ENCODE results near the gene CCDC69.

The CCDC69 gene

DNA sequence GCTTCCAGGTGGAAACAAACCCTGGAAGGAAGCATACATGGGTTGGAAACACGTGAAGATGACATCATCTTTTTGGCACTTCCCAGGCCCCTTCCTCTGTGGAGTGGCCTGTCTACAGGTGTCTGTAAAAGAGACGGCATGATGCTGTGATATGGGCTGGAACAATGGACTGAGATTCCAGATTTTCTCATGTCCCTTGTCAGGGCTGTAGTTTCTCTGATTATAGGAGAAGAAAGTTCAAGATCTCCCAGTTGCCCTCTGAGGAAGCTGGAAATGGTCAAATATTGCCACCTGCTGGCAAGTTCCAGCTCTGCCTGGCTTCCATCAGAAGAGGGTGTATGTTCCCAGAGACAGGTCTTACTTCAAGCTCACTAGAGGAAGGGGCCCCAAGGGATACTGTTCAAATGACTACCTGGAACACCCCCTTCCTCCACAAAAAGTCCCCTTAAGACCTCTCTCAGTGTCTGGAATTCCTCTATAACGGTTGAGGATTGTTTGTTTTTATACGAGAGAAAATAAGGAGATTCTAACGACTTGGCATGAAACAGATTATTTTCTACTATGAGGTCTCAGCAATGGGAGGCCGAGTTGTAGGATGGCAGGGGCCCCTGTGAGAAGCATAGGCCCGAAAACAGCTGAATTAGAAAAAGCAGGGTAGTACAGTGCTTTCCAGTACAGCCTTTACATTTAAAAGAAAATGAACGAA is 59.1 kb downstream of the CCDC69 start:
- peak; percentile 80 for DNase-seq (ENCODE audit: low spot score)

DNA sequence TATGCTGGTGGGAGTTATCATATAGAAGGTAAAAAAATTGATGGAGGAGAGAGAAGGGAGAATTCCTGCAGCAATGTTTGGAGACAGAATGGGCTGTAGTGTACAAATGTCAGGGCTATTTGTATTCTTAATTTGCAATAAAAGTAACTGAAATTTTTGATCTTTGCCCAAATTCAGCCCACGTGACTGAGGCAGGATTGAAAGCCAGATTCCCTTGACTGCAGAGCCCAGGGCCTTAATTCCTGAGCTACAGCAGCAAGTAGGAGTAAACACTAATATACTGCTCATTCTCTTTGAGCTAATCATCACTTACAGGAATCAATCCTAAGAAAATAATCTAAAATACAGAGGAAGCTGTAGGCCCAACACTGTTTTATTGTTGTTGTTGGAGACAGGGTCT is 61.1 kb downstream of the CCDC69 start:
- peak; percentile 63 for DNase-seq (ENCODE audit: low spot score)

DNA sequence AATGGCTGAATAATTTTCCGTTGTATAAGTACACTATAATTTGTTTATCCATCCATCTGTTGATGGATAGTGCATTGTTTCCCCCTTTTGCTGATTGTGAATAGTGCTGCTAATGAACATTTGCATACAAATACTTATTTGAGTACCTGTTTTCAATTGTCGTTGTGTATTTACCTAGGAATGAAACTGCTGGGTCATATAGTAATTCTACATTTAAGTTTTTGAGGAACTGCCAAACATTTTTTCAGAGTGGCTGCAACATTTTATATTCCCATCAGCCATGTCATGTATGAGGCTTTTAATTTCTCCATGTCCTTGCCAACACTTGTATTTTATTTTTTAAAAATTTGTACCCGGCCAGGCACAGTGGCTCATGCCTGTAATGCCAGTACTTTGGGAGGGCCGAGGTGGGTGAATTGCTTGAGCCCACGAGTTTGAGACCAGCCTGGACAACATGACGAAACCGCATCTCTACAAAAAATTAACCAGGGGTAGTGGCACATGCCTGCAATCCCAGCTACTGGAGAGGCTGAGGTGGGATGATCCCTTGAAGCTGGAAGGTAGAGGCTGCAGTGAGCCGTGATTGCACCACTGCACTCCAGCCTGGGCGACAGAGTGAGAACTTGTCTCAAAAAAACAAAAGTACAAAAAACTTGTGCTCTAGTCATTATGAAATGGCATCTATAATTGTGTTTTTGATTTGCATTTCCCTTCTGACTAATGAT is 64.1 kb downstream of the CCDC69 start:
- DNase-seq (ENCODE audit: low spot score) = no peak

DNA sequence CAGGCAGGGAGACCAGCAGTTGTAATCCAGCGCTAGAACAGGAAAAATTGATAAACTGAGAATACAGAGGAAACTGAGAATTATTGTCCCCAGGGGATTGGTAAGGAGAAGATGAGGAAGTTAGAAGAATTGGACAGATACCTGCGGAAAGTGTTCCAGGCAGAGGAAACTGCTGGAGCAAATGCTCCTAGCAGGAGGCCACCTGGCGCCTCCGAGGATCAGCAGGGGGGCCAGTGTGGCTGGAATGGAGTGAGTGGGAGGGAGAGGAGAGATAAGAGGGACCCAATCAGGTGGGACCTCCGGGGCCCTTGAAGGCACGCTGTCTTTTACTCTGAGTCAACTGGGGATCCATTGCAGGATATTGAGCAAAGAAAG is 65.6 kb downstream of the CCDC69 start:
- no peak for DNase-seq (ENCODE audit: low spot score)

DNA sequence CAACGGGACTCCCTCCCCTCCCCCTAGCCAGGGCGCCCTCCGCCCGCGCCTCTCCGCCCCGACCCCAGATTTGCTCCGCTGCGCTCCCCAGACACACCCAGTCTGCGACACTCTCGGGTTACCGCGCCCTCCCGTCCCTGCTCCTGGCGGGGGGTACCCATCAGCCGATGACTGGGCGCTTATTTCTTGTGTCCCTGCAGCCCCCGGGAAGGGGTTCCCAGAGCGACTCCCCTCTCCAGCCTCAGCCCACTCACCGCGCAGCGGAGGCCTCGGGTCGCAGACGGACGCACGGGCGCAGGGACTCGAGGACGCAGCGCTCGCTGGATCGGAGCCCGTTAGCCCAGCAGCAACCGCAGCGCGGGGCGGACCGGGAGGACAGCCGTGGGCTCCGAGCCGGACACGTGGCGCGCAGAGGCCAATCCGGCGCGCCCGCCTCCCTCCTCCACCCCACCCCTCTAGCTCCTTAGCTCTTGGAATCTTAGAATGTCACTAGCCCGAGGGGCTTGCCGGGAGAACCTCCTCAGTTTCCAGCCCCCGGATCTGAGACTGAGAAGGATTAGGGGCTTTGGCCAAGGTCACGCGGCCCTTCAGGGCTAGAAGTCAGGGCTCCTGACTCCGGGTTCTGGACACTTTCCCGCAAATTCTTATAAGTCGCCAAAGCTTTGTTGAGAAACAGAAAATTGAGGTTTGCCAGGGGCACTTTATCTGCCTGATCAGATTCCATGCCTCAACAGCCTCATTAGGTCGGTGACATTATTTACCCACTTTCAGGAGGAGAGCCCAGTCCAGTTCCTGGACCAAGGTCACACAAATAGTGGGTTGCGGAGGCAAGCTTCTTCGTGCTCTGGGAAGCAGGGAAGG is 66.2 kb downstream of the CCDC69 start, which contains the start of gene ANXA6:
Gene ANXA6 (minus strand): TSS at position 354 of the 861 bp plus-strand sequence. CDS start 9,878 bp downstream, outside the sequence.
- peak; percentile 95 for DNase-seq (ENCODE audit: low spot score)

DNA sequence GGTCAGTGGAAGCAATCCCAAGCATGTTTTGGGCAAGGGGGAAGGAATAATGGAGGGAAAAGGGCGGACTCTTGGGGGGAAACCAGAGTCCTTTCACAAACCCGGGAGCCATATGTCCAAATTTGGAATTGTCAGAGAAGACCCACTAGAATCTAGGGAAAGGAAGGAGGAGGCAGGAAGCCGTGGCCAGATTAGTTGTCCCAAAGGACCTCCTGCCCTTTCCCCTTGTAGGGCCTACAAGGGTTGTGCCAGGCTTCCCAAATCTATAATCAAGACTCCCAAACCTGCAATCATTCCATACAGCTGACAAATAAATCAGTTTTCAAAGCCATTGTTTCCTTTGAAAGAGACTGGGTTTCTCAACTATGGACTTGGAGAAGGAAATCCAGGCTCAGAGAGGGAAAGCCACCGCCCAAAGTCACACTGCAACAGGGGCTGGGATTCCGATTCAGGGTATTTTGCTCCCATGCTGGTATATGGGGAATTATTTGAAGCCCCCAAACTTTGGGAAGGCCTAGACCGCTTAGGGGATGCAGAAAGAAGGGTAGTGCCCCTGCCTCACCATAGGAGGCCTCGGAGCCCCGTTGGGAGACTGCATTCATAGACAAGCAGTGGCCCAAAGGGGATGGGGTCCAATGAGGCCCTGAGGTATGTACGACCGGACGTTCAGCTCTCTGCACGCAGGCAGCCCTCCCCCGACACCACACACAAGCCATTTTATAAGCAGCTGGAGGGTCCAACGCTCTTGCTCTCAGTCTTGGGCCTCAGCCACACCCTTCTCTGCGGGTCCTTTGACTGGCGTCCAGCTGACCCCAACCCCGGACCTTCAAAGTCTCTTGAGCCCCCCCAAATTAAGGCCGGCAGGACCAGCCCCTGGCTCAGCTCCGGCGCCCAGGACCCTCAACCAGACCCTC is 67.1 kb downstream of the CCDC69 start:
- peak; percentile 36 for DNase-seq (ENCODE audit: low spot score)

DNA sequence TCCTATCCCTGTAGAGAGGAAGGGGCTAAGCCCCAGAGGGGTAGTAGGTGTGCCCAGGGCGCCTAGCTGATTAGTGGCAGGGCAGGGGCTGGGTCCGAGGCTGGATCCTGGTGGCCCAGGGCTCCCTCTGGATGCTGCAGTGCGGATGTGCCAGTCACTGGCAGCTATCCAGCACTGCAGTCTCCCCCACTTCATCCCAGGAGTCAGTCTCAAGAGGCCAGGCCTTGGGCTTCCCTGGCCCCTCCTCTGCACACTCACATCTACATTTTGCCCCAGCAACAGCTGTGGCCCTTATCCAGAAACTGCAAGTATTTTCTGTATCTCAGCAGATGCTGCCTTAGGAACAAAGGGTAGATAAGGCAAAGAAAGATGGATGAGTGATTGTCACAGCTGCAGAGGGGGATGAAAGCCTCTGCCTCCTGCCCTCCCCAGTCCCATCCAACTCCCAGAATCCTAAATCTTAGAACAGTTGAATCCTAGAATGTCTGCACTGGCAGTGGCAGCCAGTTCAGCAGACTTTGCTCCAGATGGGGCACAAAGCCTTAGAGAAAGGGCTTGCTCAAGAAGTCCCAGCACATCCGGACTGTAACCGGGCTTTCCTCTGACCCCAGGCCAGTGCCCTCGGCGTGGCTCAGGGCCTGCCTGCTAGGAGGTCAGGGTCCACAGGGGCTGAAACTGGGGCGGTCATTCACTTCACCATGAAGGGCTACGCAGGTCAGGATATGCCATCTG is 68.0 kb downstream of the CCDC69 start:
- peak; percentile 79 for DNase-seq (ENCODE audit: low spot score)

DNA sequence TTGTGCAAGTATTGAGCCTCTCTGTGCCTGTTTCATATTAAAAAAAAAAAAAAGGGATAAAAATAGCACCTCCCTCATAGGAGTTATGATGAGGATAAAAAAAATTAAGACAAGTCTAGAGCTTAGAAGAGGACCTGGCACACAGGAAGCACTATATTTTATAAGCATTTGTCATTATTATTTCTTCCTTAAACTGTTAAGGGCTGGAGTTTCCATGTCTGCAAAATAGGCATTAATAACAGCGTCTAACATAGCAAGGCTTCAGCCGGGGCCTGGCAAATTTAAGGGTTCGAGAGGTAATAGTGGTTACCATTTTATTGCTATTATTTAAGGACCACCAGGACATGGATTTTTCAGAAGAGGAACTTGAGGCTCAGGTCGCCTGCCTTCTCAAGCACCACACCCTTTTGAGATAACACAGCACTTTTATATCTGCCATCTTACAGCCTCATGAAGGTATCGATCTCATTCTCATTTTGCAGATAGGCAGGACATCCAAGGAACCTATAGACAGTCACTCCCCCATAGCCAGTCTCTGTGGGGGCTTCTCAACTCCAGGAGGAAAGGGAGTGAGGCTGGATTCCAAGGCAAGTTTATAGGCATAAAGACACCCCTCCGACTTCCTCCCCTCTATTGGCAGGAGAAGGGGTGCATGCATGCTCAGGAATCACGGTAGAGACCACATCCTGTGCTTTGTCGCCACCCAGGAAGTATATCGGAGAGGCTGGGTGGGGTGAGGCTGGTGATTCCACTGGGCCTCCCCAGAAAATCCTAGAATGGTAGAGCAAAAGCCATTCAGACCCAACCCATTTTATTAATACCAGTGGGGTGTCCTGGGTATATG is 68.7 kb downstream of the CCDC69 start:
- no peak for DNase-seq (ENCODE audit: low spot score)

DNA sequence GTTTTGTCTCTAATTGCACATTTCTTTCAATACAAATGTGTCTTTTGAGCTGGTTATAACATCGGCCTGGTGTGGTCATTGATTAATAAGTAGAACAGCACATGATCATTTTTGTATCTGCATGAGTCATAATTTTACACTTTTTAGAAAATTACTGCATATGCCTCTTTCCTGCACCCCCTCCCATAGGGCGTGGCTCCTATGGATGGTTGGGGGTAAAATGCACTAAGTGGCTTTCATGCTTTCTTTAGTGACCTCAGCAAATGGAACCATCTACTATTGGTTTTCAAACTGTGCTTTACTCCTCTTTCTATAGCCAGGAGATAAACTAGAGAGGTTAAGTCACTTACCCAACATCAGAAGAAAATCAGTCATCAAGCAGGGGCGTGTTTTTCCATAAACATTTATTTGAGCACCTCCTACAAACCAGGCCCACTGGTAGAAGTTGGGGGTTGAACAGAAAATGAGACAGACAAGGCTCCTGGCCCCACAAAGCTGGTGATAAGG is 70.1 kb downstream of the CCDC69 start:
- DNase-seq (ENCODE audit: low spot score) = no peak

DNA sequence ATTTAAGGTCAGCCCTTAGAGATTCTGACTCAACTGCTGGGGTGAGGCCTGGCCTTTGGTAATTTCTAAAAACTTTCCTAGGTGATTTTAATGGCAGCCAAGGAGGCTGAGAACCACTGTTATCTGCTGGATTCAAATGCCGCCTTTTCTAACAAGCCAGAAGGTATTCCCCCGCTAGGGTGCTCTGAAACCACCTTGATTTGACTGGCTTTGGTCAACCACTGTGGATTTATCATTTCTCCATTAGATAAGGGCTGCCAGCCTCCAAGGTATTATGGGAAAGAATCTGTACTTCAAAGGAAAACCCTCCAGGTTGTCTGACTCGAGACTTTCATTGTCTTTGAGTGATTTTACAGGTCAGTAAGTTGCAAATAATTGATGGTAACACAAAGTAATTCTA is 70.6 kb downstream of the CCDC69 start:
- DNase-seq (ENCODE audit: low spot score) = no peak

DNA sequence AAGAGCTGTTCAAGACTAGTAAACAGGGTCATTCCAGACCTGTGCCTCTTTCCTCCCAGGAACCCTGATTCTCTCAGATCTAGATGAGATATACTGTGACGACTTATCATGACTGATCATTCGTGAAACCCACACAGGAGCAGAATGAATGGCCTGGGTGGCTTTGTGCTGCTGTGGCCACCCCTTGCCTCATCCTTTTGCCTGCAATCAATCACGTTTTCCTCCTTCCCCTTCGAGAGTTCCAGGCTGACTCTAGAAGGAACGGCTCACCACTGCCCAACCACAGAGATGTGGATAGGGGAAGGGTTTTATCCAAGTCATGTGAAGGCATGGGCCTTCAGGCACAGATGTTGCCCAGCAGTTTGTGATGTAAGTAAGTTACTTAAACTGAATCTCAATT is 72.1 kb downstream of the CCDC69 start:
- peak; percentile 40 for DNase-seq (ENCODE audit: low spot score)

DNA sequence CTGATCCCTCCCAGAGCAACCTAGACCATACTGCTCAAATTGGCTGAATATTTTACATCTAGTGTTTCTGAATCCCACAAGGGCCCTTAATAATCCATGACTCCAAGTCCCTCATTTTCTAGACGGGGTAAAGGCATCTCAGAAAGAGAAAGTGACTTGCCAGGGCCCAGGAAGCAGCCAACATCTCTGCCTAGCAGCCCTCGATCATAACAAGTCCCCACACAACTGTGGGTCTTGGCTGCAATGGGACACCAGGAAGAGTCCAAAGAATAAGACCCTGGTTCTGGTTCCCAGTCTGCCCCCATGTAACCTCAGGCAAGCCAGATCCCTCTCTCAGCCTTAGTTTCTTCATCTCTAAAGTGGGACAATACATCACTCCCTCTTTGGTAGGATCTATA is 72.6 kb downstream of the CCDC69 start:
- no peak for DNase-seq (ENCODE audit: low spot score)

DNA sequence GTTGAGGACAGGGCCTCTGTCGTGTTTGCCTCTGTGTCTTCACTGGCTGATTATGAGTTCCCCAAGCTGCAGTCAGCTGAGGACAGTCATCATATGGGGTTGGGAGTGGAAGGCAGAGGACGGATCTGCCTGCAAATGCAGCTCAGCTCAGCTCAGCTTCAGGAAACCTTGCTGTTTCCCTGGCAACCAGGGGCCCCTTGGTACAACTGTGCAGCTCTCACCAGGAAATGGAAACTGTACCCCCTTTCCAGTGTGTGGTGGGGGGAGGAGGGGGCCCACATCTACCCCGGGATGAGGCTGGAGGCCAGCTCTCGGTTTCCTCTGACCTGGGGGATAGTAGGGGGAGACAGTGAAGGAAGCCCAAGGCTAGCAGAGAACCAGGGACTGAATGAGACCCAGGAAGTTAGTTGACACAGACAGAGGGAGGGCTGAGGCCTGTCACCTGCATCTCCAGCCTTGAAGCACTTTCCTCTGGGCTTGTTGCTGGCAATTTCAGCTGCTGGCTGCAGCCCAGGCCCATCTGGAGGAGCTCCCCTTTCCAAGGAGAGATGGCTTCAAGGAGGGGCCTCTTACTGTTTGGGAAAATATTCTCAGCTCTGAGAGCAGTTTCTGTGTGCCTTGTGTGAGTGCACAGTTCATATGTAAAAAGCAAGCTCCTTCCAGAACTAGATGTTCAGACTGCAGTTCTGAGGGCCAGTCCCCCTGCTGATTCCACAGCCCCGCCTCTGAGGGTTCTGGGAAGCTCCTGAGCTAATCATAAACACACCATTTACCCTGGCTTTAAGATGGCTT is 73.2 kb downstream of the CCDC69 start:
- peak; percentile 36 for DNase-seq (ENCODE audit: low spot score)

DNA sequence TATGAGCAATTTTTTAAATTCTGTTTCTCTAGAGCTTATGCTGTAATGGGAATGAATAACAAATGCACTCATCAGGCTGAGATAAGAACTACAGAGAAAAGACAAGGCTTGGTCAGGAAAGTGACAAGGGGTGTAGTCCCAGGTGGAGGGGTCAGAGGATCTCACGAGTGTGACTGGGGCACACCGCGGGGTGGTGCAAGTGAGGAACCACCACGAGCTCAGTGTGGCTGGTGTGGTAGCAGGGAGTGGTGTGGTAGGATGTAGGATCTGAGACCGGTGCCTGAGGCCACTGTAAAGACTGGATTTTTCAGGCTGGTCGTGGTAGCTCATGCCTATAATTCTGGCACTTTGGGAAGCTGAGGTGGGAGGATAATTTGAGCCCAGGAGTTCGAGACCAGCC is 75.3 kb downstream of the CCDC69 start:
- no peak for DNase-seq (ENCODE audit: low spot score)

DNA sequence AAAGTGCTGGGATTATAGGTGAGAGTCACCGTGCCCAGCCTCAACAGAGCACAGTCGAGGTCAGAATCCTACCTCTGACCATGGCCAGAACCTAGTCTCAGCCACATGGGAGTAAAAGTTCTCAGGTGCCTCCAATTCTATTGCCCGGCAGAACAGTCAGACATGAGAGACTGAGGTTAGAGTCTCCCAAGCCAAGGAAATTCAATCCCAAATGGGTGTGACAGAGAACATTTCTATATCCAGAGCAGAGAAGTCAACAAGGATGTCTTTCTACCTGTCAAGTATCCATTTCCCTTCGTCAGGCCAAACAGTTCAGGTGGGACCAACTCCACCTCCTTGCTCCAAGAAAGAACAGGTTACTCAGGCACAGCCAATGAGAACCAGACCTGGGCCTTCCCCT is 76.9 kb downstream of the CCDC69 start:
- DNase-seq (ENCODE audit: low spot score) = no peak

DNA sequence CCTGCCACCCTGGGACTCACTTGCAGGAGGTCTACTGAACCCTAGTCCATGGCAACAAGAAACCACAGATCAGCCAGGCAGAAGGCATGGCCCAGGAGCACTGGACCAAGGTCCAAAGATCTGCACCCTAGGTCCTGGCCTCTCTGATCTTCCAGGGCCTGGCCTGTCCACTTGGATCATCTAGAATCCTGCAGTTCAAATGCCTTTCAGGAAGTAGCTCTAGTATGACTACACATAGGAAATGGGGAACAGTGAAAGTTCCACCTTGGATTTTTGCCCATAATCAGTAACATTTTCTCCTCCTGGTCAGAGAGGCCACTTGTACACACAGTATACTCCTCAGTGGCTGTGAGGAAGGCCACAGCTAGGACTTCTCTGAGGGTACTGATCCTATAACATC is 77.8 kb downstream of the CCDC69 start:
- no peak for DNase-seq (ENCODE audit: low spot score)

DNA sequence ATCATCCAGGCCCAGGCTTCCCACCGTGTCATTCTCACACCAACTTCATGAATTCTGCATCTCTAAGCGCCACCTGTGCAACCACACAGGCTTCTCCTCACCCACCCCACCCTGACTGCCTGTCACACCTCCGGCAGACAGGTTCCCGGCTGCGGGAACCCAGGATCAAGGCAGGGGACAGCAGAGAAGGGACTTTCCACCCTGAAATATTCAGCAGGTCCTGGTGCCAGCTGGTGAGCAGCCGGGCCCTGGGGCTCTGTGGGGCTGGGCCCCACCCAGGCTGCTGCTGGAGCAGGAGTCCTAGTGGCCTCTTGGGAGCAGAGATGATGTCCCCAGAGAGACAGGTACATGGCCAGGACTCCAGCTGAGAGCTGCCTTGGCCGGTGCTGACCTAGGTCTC is 79.0 kb downstream of the CCDC69 start:
- no peak for DNase-seq (ENCODE audit: low spot score)

DNA sequence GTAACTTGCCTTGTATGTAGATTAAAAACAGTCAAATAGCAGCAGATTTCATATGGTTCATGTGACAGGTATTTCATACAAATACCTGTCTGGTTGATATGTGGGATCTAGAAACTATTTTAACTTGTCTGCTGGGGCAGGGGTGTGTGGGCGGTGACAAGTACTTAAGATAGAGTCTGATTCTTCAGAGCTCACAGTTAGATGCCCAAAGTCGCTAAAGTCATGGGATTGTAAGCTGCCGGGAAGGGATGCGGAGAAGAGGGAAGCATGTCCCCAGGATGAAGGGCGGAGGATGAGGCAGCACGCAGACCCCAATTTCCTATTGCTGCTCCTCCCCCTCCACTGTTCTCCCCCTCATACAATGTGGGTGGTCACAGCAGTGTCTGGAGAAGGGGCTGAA is 79.6 kb downstream of the CCDC69 start:
- DNase-seq (ENCODE audit: low spot score) = no peak

DNA sequence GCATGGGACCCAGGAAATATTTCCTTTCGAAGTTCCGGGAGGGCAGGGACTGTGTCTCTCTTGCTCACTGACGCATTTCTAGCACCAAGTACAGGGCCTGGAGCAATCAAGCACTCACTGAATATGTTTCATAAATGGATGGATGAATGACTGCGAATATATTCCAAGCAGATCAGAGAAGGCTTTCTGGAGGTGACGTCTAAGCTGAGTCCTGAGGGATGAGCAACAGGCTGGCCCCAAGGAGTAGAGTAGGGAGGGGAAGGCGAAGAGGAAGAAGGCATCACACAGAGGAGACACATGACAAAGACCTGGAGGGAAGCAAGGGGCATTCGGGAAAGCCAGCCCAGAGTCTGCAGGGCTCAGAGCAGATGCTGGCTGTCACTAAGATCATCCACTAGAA is 80.2 kb downstream of the CCDC69 start:
- DNase-seq (ENCODE audit: low spot score) = no peak

Data from AG08396 (cell line).